ENCODE results near the gene TGFBR3. TPM values are rescaled to one million over a fixed set of nuclear protein-coding genes. Genes with fewer than 3 reads are reported as not detected.
A peak's percentile ranks its signal among the peaks of the same experiment; 100 is the strongest.

Gene TGFBR3
- total RNA-seq, 1 experiment from 2014 or later = 2.4 TPM

DNA sequence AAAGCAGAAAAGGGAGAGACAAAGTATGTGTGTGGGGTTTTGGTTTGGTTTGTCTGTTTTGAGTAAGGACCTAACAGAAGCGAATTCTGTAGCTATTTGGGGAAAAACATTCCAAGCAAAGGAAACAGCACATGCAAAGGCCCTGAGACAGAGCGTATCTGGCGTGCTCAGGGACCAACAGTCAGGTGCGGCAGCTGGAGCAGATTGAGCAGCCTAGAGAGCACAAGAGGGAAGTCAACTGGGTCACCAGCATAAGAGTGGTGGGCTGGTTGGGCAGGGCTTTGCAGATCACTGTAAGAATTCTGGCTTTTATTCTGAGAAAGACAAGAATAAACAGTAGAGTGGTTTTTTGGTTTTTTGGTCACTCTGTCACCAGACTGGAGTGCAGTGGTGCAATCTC is 11.8 kb downstream of the TGFBR3 start:
- Mint-ChIP-seq H3K9me3 (no peaks in the 10 kb centered on the region), H3K27me3 (ENCODE audit: low read depth) (no peaks in the 10 kb centered on the region; the same call in 1 of the 2 replicates), H3K27ac (peak overlapping the region in 1 of 3 experiments; percentile 75; a peak in 1 of 7 replicates), H3K4me1 (peaks cover 5 to 12% of the 10 kb centered on the region in 2 experiments), H3K4me3 (no peak overlapping the region), H3K36me3 (ENCODE audit: insufficient read depth in 1 of 3, low read depth in 3 of 3) (no peaks in the 10 kb centered on the region)
- Histone ChIP-seq H3K27ac (ENCODE audit: insufficient read length, low read depth, low read length) (no peak overlapping the region), H2AFZ (ENCODE audit: low read length) (no peak overlapping the region), H3K23me2 (ENCODE audit: insufficient read length, low read depth, low read length, poor library complexity, severe bottlenecking) (no peaks in the 10 kb centered on the region), H3K9me3 (ENCODE audit: control insufficient read depth, low read depth, low read length) (no peaks in the 10 kb centered on the region), H3K23ac (ENCODE audit: insufficient read length, low read depth, low read length) (no peak overlapping the region), H4K91ac (ENCODE audit: insufficient read length, low read depth, low read length) (no peak overlapping the region), H2BK15ac (ENCODE audit: low read depth, low read length) (no peak overlapping the region), H3K18ac (ENCODE audit: insufficient read length, low read depth, low read length) (no peak overlapping the region), H2BK5ac (ENCODE audit: insufficient read length, low read length) (no peak overlapping the region), H3K4ac (ENCODE audit: low read depth, low read length) (no peak overlapping the region), H3K56ac (ENCODE audit: insufficient read length, low read depth, low read length) (no peak overlapping the region), H3K14ac (ENCODE audit: insufficient read depth, low read length) (no peak overlapping the region), H3K4me2 (ENCODE audit: insufficient read depth, insufficient read length, low read length) (no peak overlapping the region), H2BK20ac (ENCODE audit: low read depth, low read length, poor library complexity, severe bottlenecking) (no peak overlapping the region), H3K9ac (ENCODE audit: extremely low read depth, insufficient read length, low read length) (no peak overlapping the region), H3K79me1 (ENCODE audit: insufficient read depth, low read depth, low read length, poor library complexity, severe bottlenecking) (no peaks in the 10 kb centered on the region), H3K27me3 (ENCODE audit: insufficient read depth, low read length) (no peaks in the 10 kb centered on the region), H4K8ac (replicated peaks; ENCODE audit: insufficient read length, low read depth, low read length) (no peak overlapping the region), H3K4me1 (ENCODE audit: insufficient read depth, low read length) (no peaks in the 10 kb centered on the region), H2BK120ac (ENCODE audit: low read depth, low read length, poor library complexity, severe bottlenecking) (no peak overlapping the region), H4K5ac (ENCODE audit: insufficient read length, low read depth, low read length) (no peak overlapping the region), H2BK12ac (ENCODE audit: insufficient read length, low read depth, low read length) (no peak overlapping the region), H4K20me1 (ENCODE audit: control insufficient read depth, insufficient read depth, insufficient read length) (no peaks in the 10 kb centered on the region), H2AK5ac (ENCODE audit: insufficient read length, low read length) (no peak overlapping the region), H3T11ph (ENCODE audit: low read length) (no peak overlapping the region), H3K79me2 (ENCODE audit: insufficient read depth, low read length) (no peaks in the 10 kb centered on the region)
- no peak for DNase-seq
- no CpG with 5 or more reads among the region's 4 CpGs for WGBS (ENCODE audit: extremely low coverage, insufficient read length, low lambda C conversion rate)
- TF ChIP-seq, protein P1, sequence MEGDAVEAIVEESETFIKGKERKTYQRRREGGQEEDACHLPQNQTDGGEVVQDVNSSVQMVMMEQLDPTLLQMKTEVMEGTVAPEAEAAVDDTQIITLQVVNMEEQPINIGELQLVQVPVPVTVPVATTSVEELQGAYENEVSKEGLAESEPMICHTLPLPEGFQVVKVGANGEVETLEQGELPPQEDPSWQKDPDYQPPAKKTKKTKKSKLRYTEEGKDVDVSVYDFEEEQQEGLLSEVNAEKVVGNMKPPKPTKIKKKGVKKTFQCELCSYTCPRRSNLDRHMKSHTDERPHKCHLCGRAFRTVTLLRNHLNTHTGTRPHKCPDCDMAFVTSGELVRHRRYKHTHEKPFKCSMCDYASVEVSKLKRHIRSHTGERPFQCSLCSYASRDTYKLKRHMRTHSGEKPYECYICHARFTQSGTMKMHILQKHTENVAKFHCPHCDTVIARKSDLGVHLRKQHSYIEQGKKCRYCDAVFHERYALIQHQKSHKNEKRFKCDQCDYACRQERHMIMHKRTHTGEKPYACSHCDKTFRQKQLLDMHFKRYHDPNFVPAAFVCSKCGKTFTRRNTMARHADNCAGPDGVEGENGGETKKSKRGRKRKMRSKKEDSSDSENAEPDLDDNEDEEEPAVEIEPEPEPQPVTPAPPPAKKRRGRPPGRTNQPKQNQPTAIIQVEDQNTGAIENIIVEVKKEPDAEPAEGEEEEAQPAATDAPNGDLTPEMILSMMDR (conservative IDR thresholded peaks at IDR 0.05) = no peak
